Caco-2 (cell line): Measurements from ENCODE around the gene MAP2K5. TPM values are rescaled to one million over a fixed set of nuclear protein-coding genes. Genes with fewer than 3 reads are reported as not detected.

Experiments
- BruUV-seq: library from RNA; stranded (reverse); fragments of 400-500 nt; replicated peaks from 2 replicates; lab custom pipeline; 2021; lab: Mats Ljungman, UMichigan
- CTCF ChIA-PET: fragments of 300-600 bp; sonication (Branson Sonifier 250); formaldehyde crosslinking; loops from one replicate; lab custom pipeline; 2022; ENCODE audit warnings: antibody characterized with exemption; lab: Charles Lee
- POLR2A ChIA-PET: fragments of 300-600 bp; sonication (Branson Sonifier 250); formaldehyde crosslinking; loops from one replicate; lab custom pipeline; 2022; ENCODE audit warnings: antibody characterized with exemption; lab: Charles Lee
- DNase-seq, 2 experiments: peaks; one replicate each; pipeline versions ENCODE4 v3.0.0 to v3.0.0-alpha.2; 2020 to 2022
- H3K27me3 ChIP-seq: replicated peaks from 2 replicates; pipeline ENCODE4 v1.6.0; 2011; ENCODE audit warnings: low read length; ENCODE audit not compliant: control insufficient read depth, insufficient read depth
- H3K36me3 ChIP-seq: 2 replicates; pipeline ENCODE4 v1.5.1; 2011; ENCODE audit warnings: low read length; ENCODE audit not compliant: control insufficient read depth, insufficient read depth
- H3K4me1 ChIP-seq: fragments of 250-450 bp; sonication (Bioruptor Pico); 2 replicates; pipeline ENCODE4 v1.5.1; 2020; ENCODE audit warnings: mild to moderate bottlenecking
- H3K4me3 ChIP-seq: 2 replicates; pipeline ENCODE4 v1.5.1; 2011; ENCODE audit warnings: low read depth, mild to moderate bottlenecking, control low read depth, low read length
- H3K9me3 ChIP-seq: fragments of 250-450 bp; sonication (Bioruptor Pico); 2 replicates; pipeline ENCODE4 v1.5.1; 2020; ENCODE audit warnings: mild to moderate bottlenecking, moderate library complexity
- H3K27ac Mint-ChIP-seq: one replicate; pipeline ENCODE4 v1.8.0; 2022; ENCODE audit warnings: mixed read lengths; ENCODE audit not compliant: unreplicated experiment
- H3K27me3 Mint-ChIP-seq: one replicate; pipeline ENCODE4 v1.8.0; 2022; ENCODE audit warnings: mixed read lengths; ENCODE audit not compliant: insufficient read depth, unreplicated experiment
- H3K36me3 Mint-ChIP-seq: one replicate; pipeline ENCODE4 v1.8.0; 2022; ENCODE audit warnings: mild to moderate bottlenecking, mixed read lengths; ENCODE audit not compliant: insufficient read depth, unreplicated experiment
- H3K4me1 Mint-ChIP-seq: one replicate; pipeline ENCODE4 v1.8.0; 2022; ENCODE audit warnings: low read depth, mixed read lengths; ENCODE audit not compliant: unreplicated experiment
- H3K4me3 Mint-ChIP-seq: one replicate; pipeline ENCODE4 v1.8.0; 2022; ENCODE audit warnings: mild to moderate bottlenecking, moderate library complexity, mixed read lengths; ENCODE audit not compliant: unreplicated experiment
- H3K9me3 Mint-ChIP-seq: one replicate; pipeline ENCODE4 v1.8.0; 2022; ENCODE audit warnings: mixed read lengths; ENCODE audit not compliant: unreplicated experiment
- CTCF ChIP-seq, 2 experiments: fragments of 200-600 bp in 1 of 2; IDR thresholded peaks; 1 replicate in 1 of 2; 2 replicates in 1 of 2; pipeline versions ENCODE4 v1.5.1 to v1.8.0; 2011 to 2022; ENCODE audit warnings: antibody characterized with exemption in 1 of 2, control low read depth in 1 of 2, inconsistent platforms in 1 of 2, low read depth in 1 of 2, low read length in 1 of 2, mild to moderate bottlenecking in 1 of 2, moderate library complexity in 1 of 2; ENCODE audit not compliant: insufficient read depth in 1 of 2, severe bottlenecking in 1 of 2, unreplicated experiment in 1 of 2
- intact Hi-C: fragments of 100-400 bp; cut with micrococcal nuclease; formaldehyde crosslinking; loops from one replicate; pipeline ENCODE4 v1.10.0; 2022; ENCODE audit not compliant: unreplicated experiment
- total RNA-seq: library from RNA; stranded (reverse); gene quantifications from 2 replicates; pipeline ENCODE4 v1.2.3, GENCODE V29; 2022

The MAP2K5 gene
- total RNA-seq, 1 experiment from 2014 or later, result 12.2 TPM

GRCh38 chr15:67560320-67560719 lies 17.8 kb downstream of the MAP2K5 start:
- DNase-seq, result no peak
- CTCF ChIA-PET, result no interaction called here
- POLR2A ChIA-PET, result interaction anchor here (0.6 kb wide), 1 partner anchor 566 kb away, joined by 3 read pairs; no protein-coding TSS in a partner anchor
- Histone ChIP-seq H3K4me1 (no peaks in the 10 kb centered on the region), H3K9me3 (peaks cover 5% of the 10 kb centered on the region; the same call in 1 of the 2 replicates), H3K27me3 (no peaks in the 10 kb centered on the region), H3K36me3 (peaks cover 2% of the 10 kb centered on the region; the same call in 1 of the 2 replicates), H3K4me3 (no peak overlapping the region)
- Mint-ChIP-seq H3K4me3 (no peak overlapping the region), H3K36me3 (no peaks in the 10 kb centered on the region), H3K9me3 (no peaks in the 10 kb centered on the region), H3K27ac (no peak overlapping the region), H3K4me1 (no peaks in the 10 kb centered on the region), H3K27me3 (no peaks in the 10 kb centered on the region)
- no peak for TF ChIP-seq CTCF (IDR thresholded peaks at IDR 0.05; ENCODE audit: insufficient read depth in 1 of 2, low read depth in 1 of 2, low read length in 1 of 2, severe bottlenecking in 1 of 2, unreplicated experiment in 1 of 2)
- BruUV-seq, result no TSS peak
- intact Hi-C loops, result no loop called here

GRCh38 chr15:67563092-67563491 lies 20.6 kb downstream of the MAP2K5 start:
- Histone ChIP-seq H3K9me3 (no peaks in the 10 kb centered on the region), H3K4me1 (no peaks in the 10 kb centered on the region), H3K27me3 (no peaks in the 10 kb centered on the region), H3K4me3 (no peak overlapping the region), H3K36me3 (peaks cover 2% of the 10 kb centered on the region; the same call in 1 of the 2 replicates)
- Mint-ChIP-seq H3K27me3 (no peaks in the 10 kb centered on the region), H3K27ac (no peak overlapping the region), H3K36me3 (no peaks in the 10 kb centered on the region), H3K4me1 (no peaks in the 10 kb centered on the region), H3K4me3 (no peak overlapping the region), H3K9me3 (no peaks in the 10 kb centered on the region)
- no TSS peak for BruUV-seq
- intact Hi-C loops, result no loop called here
- ChIA-PET POLR2A (no interaction called here), CTCF (no interaction called here)
- DNase-seq, result no peak
- TF ChIP-seq CTCF (IDR thresholded peaks at IDR 0.05; ENCODE audit: insufficient read depth in 1 of 2, low read depth in 1 of 2, low read length in 1 of 2, severe bottlenecking in 1 of 2, unreplicated experiment in 1 of 2), result no peak

DNA sequence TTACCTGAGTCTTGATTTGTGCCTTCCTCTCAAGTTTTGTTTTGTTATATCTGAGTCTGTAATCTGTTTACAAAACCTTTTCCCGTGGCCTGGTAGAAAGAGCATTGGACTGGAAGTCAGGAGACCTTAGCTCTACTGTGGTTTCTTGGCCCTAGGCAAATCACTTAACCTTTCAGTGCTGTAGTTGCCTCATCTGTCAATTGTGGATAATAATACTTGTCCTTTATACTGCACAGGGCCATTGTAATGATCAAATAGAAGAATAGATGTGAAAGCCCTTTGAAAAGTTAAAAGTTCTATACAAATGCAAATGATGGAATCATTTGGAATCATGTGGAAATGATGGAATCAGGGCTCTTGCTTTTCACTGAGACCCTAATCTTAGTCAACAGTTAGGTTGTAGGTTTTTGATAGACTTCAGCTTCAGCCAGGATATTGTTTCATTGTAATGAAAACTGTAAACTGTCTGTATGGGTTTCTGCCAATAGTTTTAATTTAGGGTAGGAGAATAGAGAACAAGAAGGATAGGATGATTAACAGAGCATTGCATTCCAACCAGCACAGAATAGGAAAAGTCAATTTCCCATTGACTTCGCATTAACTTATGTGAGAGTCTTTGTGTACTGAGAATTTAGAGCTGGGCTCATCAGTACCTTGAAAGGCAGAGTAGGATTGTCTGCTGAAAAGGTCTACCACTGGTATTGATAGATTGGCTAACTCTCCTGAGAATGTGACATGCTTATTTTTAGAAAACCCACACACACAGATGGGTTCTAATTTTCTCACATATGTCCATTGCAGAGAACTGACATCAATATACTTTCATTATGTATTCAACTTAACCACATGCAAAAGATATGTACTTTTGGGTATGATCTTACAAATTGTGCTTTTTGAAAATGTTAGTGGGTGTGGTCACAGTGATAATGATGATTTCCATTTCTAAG lies 21.8 kb downstream of the MAP2K5 start:
- TF ChIP-seq CTCF (IDR thresholded peaks at IDR 0.05; ENCODE audit: insufficient read depth in 1 of 2, low read depth in 1 of 2, low read length in 1 of 2, severe bottlenecking in 1 of 2, unreplicated experiment in 1 of 2), result no peak
- intact Hi-C loops, result no loop called here
- Histone ChIP-seq H3K27me3 (no peaks in the 10 kb centered on the region), H3K36me3 (no peaks in the 10 kb centered on the region), H3K4me3 (no peak overlapping the region), H3K4me1 (no peaks in the 10 kb centered on the region), H3K9me3 (no peaks in the 10 kb centered on the region)
- H3K27ac Mint-ChIP-seq, result no peak overlapping the region
- DNase-seq, result no peak
- no peaks in the 10 kb centered on the region for H3K36me3 Mint-ChIP-seq
- CTCF ChIA-PET, result no interaction called here
- H3K4me3 Mint-ChIP-seq, result no peak overlapping the region
- POLR2A ChIA-PET, result no interaction called here
- no peaks in the 10 kb centered on the region for H3K4me1 Mint-ChIP-seq
- H3K27me3 Mint-ChIP-seq, result no peaks in the 10 kb centered on the region
- no peaks in the 10 kb centered on the region for H3K9me3 Mint-ChIP-seq
- no TSS peak for BruUV-seq
